Measurements from ENCODE around the gene MT1G. TPM values are rescaled to one million over a fixed set of nuclear protein-coding genes. Genes with fewer than 3 reads are reported as not detected.
A peak's percentile ranks its signal among the peaks of the same experiment; 100 is the strongest.

Gene MT1G
- total RNA-seq, 1 experiment from 2014 or later, result 23.4 TPM

DNA sequence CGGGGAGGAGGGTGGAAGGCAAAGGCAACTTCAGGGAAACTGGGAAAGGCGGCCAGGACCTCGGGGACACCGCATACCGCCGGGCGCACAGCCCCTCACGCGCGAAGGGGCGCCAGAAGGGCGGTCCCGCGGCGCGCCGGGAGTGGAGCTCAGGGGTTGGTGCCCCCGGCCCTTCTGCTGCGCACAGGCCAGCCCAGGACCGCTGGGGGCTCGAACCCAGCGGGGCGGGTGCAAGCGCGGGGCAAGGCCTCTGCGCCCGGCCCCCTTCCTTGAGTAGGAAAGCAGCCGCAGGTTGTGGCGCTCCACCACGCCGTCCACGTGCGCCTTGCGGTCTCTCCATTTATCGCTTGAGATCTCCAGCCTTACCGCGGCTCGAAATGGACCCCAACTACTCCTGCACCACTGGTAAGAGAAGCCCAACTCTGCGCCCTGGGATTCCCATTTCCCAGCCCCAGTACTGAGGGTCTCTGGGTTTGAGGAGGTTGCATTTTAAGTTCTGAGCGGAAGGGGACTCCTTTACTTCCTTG lies 32.4 kb downstream of the MT1G start:
- WGBS (ENCODE audit: extremely low coverage, insufficient read length, low lambda C conversion rate), result no CpG with 5 or more reads among the region's 40 CpGs
- peak overlapping the region; percentile 60 for H3K4me2 ChIP-seq (ENCODE audit: insufficient read depth, insufficient read length, low read length)

More for the DNA sequence above, 32.4 kb downstream of the MT1G start:
- Histone ChIP-seq H2BK120ac (ENCODE audit: low read depth, low read length, poor library complexity, severe bottlenecking) (no peak overlapping the region), H3K23me2 (ENCODE audit: insufficient read length, low read depth, low read length, poor library complexity, severe bottlenecking) (peaks cover 13% of the 10 kb centered on the region), H3T11ph (ENCODE audit: low read length) (no peak overlapping the region), H2AK5ac (ENCODE audit: insufficient read length, low read length) (no peak overlapping the region), H2BK15ac (ENCODE audit: low read depth, low read length) (no peak overlapping the region), H2AFZ (ENCODE audit: low read length) (no peak overlapping the region), H3K56ac (ENCODE audit: insufficient read length, low read depth, low read length) (no peak overlapping the region), H3K4ac (ENCODE audit: low read depth, low read length) (no peak overlapping the region), H3K9me3 (ENCODE audit: control insufficient read depth, low read depth, low read length) (no peaks in the 10 kb centered on the region), H2BK20ac (ENCODE audit: low read depth, low read length, poor library complexity, severe bottlenecking) (no peak overlapping the region), H3K4me1 (ENCODE audit: insufficient read depth, low read length) (no peaks in the 10 kb centered on the region), H4K8ac (replicated peaks; ENCODE audit: insufficient read length, low read depth, low read length) (no peak overlapping the region), H3K79me1 (ENCODE audit: insufficient read depth, low read depth, low read length, poor library complexity, severe bottlenecking) (no peaks in the 10 kb centered on the region), H4K91ac (ENCODE audit: insufficient read length, low read depth, low read length) (no peak overlapping the region), H2BK12ac (ENCODE audit: insufficient read length, low read depth, low read length) (no peak overlapping the region), H4K20me1 (ENCODE audit: control insufficient read depth, insufficient read depth, insufficient read length) (no peaks in the 10 kb centered on the region), H3K9ac (ENCODE audit: extremely low read depth, insufficient read length, low read length) (no peak overlapping the region), H3K14ac (ENCODE audit: insufficient read depth, low read length) (no peak overlapping the region; the same call in 1 of the 2 replicates), H3K27me3 (ENCODE audit: insufficient read depth, low read length) (peaks cover 98% of the 10 kb centered on the region), H3K79me2 (ENCODE audit: insufficient read depth, low read length) (no peaks in the 10 kb centered on the region), H2BK5ac (ENCODE audit: insufficient read length, low read length) (no peak overlapping the region), H4K5ac (ENCODE audit: insufficient read length, low read depth, low read length) (no peak overlapping the region), H3K23ac (ENCODE audit: insufficient read length, low read depth, low read length) (no peak overlapping the region), H3K18ac (ENCODE audit: insufficient read length, low read depth, low read length) (no peak overlapping the region), H3K27ac (ENCODE audit: insufficient read length, low read depth, low read length) (no peak overlapping the region)
- Mint-ChIP-seq H3K36me3 (ENCODE audit: insufficient read depth in 1 of 3, low read depth in 3 of 3) (no peaks in the 10 kb centered on the region; a peak in 1 of 7 replicates), H3K27me3 (ENCODE audit: low read depth) (peaks cover 100% of the 10 kb centered on the region), H3K9me3 (peaks cover 0 to 12% of the 10 kb centered on the region in 2 experiments; a peak in 2 of 5 replicates), H3K4me1 (peaks cover 18 to 36% of the 10 kb centered on the region in 2 experiments), H3K4me3 (peak overlapping the region; percentile 43 to 81; a peak in 4 of 5 replicates), H3K27ac (no peak overlapping the region)
- peak; percentile 38 for DNase-seq
- TF ChIP-seq, protein P1, sequence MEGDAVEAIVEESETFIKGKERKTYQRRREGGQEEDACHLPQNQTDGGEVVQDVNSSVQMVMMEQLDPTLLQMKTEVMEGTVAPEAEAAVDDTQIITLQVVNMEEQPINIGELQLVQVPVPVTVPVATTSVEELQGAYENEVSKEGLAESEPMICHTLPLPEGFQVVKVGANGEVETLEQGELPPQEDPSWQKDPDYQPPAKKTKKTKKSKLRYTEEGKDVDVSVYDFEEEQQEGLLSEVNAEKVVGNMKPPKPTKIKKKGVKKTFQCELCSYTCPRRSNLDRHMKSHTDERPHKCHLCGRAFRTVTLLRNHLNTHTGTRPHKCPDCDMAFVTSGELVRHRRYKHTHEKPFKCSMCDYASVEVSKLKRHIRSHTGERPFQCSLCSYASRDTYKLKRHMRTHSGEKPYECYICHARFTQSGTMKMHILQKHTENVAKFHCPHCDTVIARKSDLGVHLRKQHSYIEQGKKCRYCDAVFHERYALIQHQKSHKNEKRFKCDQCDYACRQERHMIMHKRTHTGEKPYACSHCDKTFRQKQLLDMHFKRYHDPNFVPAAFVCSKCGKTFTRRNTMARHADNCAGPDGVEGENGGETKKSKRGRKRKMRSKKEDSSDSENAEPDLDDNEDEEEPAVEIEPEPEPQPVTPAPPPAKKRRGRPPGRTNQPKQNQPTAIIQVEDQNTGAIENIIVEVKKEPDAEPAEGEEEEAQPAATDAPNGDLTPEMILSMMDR (conservative IDR thresholded peaks at IDR 0.05), result no peak

Data from H9 (cell line).